OCI-LY1 (cell line): ENCODE results near the gene STX3.

Experiments used
- CTCF ChIP-seq: fragments of 200-600 bp; sonication (generic), shearing (Covaris generic); IDR thresholded peaks from 2 replicates; pipeline ENCODE4 v1.5.1; 2017; ENCODE audit warnings: mild to moderate bottlenecking, antibody characterized with exemption, low read length, moderate library complexity, mixed read lengths
- EZH2 ChIP-seq: fragments of 200-600 bp; sonication (generic), shearing (Covaris generic); IDR thresholded peaks from 2 replicates; pipeline ENCODE4 v1.8.0; 2017; ENCODE audit warnings: borderline replicate concordance, mixed run types, mild to moderate bottlenecking, antibody characterized with exemption, low read length, moderate library complexity, mixed read lengths

GRCh38 chr11:59719556-59719955 is 35.6 kb upstream of the STX3 start:
- TF ChIP-seq EZH2 (no peak), CTCF (no peak)
